ENCODE data around the gene DLGAP1. TPM values are rescaled to one million over a fixed set of nuclear protein-coding genes. Genes with fewer than 3 reads are reported as not detected.

Gene DLGAP1
- total and polyA plus RNA-seq, 2 of the 13 experiments (the other 11 are each of a cell fraction or from before 2014, with no cell fraction given): 0.01 TPM; not detected in 1

GRCh38 chr18:3665780-3666525, 789.2 kb downstream of the DLGAP1 start (continued):
- TF ChIP-seq ZNF740 (CRISPR knock-in tag; IDR thresholded peaks at IDR 0.05) (no peak), BRCA1 (CRISPR knock-in tag; IDR thresholded peaks at IDR 0.05) (peak; percentile 52; the same call in 1 of the 2 replicates), NR2F6 (IDR thresholded peaks at IDR 0.05) (peak; percentile 91), NR2F6 (CRISPR knock-in tag; IDR thresholded peaks at IDR 0.05) (peak; percentile 87), ZNF597 (CRISPR knock-in tag; IDR thresholded peaks at IDR 0.05) (no peak), ZNF234 (CRISPR knock-in tag; conservative IDR thresholded peaks at IDR 0.05) (no peak), ZNF281 (CRISPR knock-in tag; IDR thresholded peaks at IDR 0.05; ENCODE audit: borderline replicate concordance) (peak; percentile 50; the same call in 1 of the 2 replicates), HNF4A (CRISPR knock-in tag; IDR thresholded peaks at IDR 0.05) (peak; percentile 86), GFI1 (CRISPR knock-in tag; IDR thresholded peaks at IDR 0.05; ENCODE audit: borderline replicate concordance) (peak; percentile 35), ZNF264 (CRISPR knock-in tag; IDR thresholded peaks at IDR 0.05) (peak; percentile 68; the same call in 1 of the 2 replicates), TCF12 (IDR thresholded peaks at IDR 0.05) (no peak), TCF12 (CRISPR knock-in tag; IDR thresholded peaks at IDR 0.05) (peak; percentile 92; the same call in 1 of the 2 replicates), NFKBIZ (CRISPR knock-in tag; IDR thresholded peaks at IDR 0.05) (peak; percentile 77; the same call in 1 of the 2 replicates), SRF (IDR thresholded peaks at IDR 0.05; ENCODE audit: low read depth, low read length) (peak; percentile 24), FOSL2 (CRISPR knock-in tag; IDR thresholded peaks at IDR 0.05) (peak; percentile 84), SP5 (CRISPR knock-in tag; IDR thresholded peaks at IDR 0.05; ENCODE audit: borderline replicate concordance, low read depth) (peak; percentile 60), ZBTB4 (CRISPR knock-in tag; IDR thresholded peaks at IDR 0.05; ENCODE audit: borderline replicate concordance) (peak; percentile 81; the same call in 1 of the 2 replicates), POLR2G (IDR thresholded peaks at IDR 0.05; ENCODE audit: low read depth, low read length) (peak; percentile 93), NR2F1 (CRISPR knock-in tag; IDR thresholded peaks at IDR 0.05) (peak; percentile 59 to 88; a peak in 3 of 4 replicates)
- TF ChIP-seq, protein P1, sequence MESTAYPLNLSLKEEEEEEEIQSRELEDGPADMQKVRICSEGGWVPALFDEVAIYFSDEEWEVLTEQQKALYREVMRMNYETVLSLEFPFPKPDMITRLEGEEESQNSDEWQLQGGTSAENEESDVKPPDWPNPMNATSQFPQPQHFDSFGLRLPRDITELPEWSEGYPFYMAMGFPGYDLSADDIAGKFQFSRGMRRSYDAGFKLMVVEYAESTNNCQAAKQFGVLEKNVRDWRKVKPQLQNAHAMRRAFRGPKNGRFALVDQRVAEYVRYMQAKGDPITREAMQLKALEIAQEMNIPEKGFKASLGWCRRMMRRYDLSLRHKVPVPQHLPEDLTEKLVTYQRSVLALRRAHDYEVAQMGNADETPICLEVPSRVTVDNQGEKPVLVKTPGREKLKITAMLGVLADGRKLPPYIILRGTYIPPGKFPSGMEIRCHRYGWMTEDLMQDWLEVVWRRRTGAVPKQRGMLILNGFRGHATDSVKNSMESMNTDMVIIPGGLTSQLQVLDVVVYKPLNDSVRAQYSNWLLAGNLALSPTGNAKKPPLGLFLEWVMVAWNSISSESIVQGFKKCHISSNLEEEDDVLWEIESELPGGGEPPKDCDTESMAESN (CRISPR knock-in tag; conservative IDR thresholded peaks at IDR 0.05): 0 out of 2 replicates have a peak, but pooled peaks have one; percentile 45

Data from HepG2 (cell line).